ENCODE results near the gene SLC25A5. TPM values are rescaled to one million over a fixed set of nuclear protein-coding genes. Genes with fewer than 3 reads are reported as not detected.
"Not testable (repeated sequence)": the region's sequence is repeated elsewhere in the genome, so short reads cannot be mapped to it uniquely, and the experiment has no call there.

The SLC25A5 gene
- total RNA-seq: 118 and 173 TPM in 2 replicates
- 180 TPM for polyA plus RNA-seq (2012)

DNA sequence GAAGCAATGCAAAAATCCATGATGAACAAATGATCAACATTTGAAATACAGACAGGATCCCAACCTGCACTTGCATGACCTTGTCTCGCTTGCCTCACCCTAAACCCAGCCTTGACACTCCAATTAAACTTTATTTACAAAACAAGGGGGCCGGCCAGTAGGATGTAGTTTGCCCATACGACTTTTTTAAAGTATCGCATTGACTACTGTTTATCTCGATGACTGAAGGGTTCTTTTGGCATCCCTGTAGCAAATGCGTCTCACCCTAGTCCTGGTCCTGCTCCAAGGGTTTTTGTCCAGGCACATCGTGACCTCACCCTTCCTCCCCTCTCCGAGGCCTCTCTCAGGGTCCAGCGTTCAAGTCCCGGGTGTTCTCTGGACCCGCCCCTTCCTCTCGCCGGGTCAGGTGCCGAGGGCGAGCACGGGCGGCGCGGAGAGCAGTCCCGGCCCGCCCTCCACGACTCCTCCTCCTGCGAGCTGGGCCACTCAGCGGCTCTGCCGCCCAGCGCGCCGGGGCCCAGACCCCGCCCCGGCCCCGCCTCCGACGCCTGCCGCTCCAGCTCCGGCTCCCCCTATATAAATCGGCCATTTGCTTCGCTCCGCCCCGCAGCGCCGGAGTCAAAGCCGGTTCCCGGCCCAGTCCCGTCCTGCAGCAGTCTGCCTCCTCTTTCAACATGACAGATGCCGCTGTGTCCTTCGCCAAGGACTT is at the start of gene SLC25A5:
Gene SLC25A5, plus strand, starts transcription at position 603 of the 709 bp plus-strand sequence. Its CDS starts 72 bp downstream, at position 675.
- DNase-seq (ENCODE audit: low read depth): peak; percentile 78

DNA sequence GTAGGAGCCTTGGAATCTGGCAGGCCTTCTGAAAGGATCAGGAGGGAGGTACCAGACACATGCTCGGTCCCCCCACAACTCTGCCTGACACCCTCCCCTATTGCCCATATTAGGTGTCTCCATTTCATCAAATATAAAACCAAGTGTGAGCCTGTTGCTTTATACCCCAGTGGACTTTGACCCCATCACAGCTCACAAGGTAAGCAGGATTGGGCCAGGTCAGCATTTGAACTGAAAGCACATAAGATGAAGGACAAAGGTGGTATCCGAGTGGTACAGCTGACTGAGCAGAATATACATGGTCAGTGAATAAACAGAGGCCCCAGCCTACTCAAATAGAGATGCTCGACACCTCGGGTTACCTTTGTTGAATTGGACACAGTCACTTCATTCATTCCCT is 49.1 kb upstream of the SLC25A5 start:
- DNase-seq (ENCODE audit: low read depth): no peak

DNA sequence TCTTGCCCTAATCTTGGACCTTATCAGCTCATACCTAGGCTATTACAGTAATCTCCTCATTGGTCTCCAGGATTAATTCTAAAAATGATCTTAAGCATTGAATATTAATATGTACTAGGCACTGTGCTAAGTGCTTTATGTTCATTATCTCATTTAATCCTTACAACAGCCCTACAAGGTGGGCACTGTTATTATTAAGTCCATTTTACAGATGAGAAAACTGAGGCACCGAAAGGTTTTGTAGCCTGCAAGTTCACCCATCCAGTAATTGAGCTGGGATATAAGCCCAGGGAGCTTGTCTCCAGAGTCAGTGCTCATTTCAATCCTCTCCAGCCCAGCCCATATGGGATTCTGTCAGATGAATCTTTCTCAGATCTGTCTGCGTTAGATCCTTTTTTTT is 48.3 kb upstream of the SLC25A5 start:
- DNase-seq (ENCODE audit: low read depth): no peak

DNA sequence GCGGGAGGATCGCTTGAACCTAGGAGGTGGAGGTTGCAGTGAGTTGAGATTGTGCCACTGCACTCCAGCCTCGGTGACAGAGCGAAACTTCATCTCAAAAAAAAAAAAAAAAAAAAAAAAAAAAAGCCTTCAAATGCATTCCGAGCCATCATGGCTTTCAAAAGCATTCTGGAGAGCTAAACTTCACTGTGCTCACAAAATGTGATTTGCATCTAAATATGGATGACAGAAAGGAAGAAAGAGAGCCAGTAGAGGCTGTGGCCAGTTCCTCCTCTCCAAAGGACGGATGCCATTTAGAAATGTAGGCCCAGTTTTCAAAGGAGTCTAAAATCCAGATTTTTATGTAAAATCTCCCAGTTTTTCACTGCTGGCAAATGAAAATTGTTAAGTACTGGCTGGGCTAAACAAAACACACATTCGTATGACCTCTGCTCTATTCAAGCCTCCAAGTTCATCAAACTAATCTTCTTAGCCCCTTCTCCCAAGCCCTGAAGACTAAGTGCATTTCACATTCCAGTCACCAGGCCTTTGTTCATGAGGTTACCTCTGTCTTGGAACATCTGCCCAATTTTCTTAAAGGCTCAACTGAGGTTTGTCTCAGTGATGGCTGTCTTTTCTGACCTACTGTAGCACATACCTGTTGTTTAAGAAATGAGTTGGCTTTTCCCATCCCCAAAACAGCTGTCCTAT is 47.1 kb upstream of the SLC25A5 start:
- DNase-seq (ENCODE audit: low read depth): no peak

DNA sequence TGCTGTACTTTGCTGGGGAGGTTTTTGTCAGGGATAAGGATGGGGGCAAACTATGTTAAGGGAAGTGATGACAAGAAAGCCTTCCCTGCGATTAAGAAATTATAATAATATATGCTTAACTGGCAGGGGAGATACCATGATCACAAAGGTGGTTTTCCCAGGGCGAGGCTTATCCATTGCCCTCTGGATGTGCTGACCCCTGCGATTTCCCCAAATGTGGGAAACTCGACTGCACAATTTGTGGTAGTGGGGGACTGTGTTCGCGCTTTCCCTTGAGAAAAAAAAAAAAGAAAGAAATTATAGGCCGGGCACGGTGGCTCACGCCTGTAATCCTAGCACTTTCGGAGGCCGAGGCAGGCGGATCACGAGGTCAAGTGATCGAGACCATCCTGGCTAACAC is 44.6 kb upstream of the SLC25A5 start:
- DNase-seq (ENCODE audit: low read depth): no peak

DNA sequence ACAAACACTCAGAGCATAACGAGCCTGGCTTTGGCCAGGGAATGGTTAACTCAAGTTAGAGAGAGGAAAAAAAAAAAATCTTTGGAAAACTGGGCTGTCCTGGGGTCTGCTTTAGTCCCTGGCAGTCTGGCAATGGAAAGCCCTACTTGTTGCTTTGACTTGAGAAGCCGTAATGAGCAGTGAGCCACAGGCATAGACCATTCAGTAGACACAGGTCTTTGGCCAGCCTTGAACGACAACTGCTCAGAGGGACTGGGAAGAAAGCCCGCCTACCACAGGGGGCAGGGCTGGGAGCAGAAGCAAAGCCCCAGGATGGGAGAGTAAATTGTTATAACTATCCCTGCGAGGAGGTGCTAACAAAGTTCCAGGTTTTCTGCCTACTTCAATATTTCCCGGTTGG is 43.2 kb upstream of the SLC25A5 start:
- no peak for DNase-seq (ENCODE audit: low read depth)

DNA sequence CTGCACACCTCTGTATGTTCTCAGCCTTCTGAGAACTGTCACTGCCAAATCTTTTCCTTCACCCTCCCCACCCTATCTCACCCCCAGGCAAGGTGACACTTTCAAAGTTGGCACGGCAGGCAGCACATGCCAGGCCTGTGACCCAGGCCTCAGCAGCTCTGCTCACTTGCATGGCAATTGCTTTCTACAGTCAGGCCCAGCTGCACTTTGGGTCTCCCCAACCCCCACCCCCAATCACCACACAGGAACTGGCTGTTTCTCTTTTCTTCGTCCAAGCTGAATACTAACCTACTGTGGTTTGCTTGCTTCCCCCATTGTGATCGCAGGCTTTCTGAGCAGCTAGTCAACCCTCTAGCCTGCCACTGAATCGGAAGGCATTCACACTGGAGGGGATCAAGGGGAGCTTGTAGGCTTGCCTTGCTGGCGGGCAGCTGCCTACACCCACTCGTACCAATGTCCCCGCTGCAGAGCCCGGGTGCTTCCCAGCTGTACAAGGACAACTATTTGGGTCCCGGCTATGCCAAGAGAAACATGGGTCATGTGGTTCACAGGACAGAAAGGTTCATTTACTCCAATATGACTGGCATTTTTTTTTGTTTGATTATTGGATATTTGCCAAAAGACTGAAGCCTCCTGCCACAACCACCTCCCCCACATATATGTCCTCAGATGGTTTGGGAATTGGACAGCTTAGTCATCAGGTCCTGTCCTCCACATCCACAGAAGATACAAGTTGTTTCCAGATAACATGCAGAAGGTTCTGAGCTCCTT is 41.0 kb upstream of the SLC25A5 start:
- peak; percentile 7 for DNase-seq (ENCODE audit: low read depth)

DNA sequence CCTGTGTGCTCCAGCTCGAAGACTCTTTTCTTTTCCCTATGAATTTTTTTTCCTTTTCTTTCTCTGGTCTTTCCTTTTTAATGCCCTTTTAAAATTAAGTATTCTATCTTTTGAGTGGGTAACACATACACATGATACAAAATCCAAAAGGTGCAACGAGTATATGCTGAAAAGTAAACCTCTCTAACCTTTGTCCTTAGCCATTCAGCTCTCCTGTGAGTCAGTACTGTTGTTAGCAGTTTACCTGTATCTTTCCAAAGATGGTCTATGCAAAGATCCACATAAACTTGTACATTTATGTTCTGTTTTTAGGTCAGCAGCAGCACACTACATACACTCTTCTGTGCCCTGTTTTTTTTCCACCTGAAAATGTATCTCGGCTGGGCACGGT is 40.5 kb upstream of the SLC25A5 start:
- no peak for DNase-seq (ENCODE audit: low read depth)

DNA sequence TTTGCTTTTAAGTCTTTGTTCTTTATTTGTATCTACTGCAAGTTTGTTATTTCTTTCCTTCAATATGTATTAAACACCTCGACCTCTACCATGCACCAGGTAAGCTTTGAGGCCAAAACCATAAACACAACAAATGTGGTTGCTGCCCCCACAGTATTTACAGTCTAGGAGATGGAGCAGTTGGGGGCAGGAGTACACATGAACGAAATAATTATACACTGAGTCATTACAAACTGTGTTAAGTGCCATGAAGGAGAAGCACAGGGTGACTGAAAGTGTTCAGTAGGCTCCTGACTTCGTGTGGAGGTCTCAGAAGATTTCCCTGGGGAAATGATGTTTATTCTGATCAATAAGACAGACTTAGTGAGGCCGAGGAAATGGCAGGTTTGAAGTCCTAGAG is 38.8 kb upstream of the SLC25A5 start:
- DNase-seq (ENCODE audit: low read depth): no peak

DNA sequence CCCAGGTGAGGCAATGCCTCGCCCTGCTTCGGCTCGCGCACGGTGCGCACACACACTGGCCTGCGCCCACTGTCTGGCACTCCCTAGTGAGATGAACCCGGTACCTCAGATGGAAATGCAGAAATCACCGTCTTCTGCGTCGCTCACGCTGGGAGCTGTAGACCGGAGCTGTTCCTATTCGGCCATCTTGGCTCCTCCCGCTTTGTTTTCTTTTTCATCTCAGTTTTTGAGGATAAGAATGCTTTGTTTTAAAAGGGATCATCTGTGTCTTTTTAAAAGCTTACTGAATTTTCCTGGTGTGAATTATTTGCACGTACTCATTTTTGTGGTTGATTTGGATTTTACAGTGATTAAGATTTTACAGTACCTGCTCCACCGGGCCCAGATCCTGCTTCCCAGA is 26.9 kb upstream of the SLC25A5 start:
- not testable (repeated sequence) for DNase-seq (ENCODE audit: low read depth)

DNA sequence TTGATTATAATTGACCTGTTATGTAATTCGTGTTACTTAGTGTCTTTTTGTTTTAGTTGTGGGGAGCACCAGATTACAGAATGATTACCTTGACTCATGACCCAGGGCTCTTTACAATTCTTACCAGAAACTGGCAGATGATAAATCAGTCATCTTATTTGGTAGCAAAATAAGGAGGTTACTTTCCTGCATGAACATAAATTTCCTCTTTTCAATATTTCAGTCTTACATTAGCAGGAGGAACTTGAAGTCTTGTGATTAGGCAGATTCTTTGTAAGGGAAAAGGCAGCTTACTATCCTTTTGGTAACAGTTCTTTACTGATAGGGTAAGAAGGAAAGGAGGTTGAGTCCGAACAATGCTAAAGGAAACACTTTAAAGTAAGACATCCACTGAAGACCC is 26.0 kb upstream of the SLC25A5 start:
- DNase-seq (ENCODE audit: low read depth): no peak

DNA sequence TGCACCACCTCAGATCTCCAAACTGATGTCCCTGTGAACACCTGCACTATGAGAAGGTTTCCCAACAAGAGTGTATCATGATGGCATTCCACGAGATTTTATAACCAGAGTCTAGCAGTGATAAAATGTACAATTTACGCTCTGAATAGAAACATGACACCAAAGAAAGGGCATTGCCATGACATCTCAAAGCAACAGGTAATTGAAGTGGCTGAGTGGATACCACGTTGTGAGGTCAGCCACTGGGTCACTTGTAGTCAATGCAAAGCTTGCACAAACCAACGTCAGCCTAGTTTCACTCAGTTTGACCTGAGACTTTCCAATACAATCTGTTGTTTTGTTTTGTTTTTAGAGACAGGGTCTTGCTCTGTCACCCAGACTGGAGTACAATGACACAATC is 15.0 kb upstream of the SLC25A5 start:
- no peak for DNase-seq (ENCODE audit: low read depth)

DNA sequence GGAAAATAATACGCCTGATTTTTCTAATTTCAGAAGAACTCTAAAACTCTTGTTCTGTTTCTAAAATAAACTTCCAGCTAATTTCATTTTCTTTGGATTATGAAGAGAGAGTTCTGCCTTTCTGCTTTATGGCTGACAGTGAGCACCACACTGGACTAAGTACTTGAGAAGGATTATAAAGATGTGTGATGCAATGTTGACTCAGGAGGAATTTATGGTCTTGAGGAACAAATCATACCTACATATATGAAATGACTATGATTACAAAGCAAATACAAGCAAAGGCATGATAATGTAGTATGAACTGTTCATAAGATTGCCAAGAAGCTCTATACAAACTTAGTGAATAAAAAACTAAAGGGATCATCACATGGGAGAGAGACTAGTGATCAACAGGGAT is 13.0 kb upstream of the SLC25A5 start:
- no peak for DNase-seq (ENCODE audit: low read depth)

DNA sequence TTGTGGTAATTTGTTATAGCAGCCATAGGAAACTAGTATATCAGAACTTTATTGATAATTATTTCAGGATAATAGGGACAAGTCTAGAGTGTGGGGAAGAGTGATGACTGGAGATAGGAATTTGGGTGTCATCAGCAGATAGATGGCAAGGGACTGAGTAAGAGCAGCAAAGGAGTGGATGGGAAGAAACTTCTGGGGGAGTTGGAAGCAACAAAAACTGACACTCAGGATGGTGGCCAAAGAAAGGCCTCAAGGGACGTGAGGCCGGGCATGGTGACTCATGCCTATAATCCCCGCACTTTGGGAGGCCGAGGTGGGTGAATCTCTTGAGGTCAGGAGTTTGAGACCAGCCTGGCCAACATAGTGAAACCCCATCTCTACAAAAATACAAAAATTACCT is 9.1 kb upstream of the SLC25A5 start:
- no peak for DNase-seq (ENCODE audit: low read depth)

DNA sequence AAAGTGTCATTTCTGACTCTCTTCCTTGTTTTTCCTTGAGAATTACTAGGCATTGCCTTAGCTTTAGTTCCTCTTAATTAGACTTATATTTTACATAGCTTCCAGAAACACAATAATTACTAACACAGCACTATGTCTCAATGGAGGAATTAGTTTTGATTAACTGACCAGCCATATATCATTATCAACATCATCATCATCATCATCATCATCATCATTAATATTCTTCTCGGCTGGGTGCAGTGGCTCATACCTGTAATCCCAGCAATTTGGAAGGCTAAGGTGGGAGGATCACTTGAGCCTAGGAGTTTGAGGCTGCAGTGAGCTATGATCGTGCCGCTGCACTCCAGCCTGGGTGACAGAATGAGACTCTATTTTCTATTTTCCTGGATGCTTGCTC is 2.7 kb upstream of the SLC25A5 start:
- no peak for DNase-seq (ENCODE audit: low read depth)

DNA sequence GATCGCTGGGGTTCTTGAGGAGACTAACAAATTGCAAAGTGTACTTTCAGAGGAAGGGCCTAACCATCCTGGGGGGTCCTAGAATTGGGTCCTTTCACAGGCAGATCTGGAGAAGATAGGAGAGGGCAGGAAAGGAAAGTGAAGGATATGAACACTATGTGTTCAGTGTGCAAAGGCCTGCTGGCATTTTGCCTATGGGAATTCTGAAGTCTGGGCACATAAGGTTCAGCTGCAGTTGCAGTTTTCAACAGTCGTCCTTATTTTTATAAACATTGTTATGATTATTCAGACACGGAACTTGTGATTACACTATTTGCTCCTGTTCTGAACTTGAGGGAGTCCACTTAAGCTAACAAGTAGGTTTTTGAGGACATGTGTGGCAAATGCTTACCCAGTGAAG is 1.3 kb upstream of the SLC25A5 start:
- no peak for DNase-seq (ENCODE audit: low read depth)

DNA sequence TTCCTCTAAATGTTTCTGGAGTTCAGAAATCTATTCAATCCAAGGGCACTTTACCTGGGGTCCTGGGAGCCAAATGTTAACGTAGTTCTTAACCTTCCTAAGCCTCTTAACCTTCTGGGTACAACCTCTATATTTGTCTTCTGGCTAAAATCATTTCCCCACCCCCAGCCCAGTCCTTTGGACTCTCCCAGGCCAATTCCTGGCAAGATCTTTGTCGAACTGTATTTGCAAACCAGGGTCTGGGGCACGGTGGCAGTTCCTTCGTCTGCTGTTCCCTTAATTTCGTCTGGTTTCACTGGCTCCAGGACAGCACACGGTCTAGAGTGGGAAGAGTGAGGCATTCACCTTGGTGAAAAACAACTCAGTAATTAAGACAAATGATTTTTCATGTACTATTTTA is 811 bp upstream of the SLC25A5 start:
- no peak for DNase-seq (ENCODE audit: low read depth)

DNA sequence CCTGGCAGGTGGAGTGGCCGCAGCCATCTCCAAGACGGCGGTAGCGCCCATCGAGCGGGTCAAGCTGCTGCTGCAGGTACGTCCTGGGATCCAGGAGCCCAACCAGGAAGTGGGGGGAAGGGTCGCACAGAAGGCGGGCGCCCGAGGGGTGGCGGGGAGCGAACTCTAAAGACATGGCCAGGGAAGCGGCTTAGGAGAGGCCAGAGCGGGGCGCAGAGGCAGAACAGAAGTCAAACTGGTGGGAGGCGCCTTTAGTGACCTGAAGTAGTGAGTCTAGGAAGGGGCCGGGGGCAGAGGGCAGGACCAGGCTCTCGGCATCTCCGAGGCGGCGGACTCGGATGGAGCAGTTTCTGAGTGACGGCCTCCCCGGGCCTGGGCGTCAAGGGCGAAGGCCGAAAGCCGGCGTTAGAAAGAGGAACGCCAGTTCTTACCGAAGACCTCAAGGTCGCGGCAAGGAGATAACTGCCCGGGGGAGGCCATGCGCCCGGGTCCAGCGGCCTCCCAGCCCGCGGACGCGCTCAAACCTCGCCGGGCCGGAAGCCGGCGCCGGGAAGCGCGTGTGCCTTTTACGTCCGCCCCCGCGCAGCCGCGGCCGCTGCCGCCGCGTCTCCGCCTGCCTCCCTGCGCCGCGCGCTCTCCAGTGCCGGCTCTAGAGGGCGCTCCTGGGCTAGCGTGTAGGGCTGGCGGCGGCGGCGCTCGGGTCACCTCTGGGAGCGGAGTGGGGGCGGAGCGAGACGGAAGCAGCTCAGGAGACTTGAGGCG is 488 bp downstream of the SLC25A5 start:
- DNase-seq (ENCODE audit: low read depth): peak; percentile 81

DNA sequence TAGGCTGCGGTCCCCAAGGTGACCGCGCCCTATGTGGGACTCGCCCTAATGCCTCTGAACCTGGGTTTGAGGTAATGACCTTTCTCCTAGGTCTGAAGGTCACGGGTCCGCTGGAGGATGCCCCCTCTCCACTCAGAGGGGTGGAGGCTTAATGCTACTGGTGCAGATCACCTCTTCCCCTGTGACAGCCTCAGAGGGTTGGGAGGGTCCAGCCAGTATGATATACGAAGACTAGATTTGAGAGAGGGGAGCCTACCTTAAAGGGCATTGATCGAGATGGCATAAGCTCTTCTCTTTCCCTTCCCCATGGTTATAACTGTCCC is 1.0 kb downstream of the SLC25A5 start:
- DNase-seq (ENCODE audit: low read depth): no peak

DNA sequence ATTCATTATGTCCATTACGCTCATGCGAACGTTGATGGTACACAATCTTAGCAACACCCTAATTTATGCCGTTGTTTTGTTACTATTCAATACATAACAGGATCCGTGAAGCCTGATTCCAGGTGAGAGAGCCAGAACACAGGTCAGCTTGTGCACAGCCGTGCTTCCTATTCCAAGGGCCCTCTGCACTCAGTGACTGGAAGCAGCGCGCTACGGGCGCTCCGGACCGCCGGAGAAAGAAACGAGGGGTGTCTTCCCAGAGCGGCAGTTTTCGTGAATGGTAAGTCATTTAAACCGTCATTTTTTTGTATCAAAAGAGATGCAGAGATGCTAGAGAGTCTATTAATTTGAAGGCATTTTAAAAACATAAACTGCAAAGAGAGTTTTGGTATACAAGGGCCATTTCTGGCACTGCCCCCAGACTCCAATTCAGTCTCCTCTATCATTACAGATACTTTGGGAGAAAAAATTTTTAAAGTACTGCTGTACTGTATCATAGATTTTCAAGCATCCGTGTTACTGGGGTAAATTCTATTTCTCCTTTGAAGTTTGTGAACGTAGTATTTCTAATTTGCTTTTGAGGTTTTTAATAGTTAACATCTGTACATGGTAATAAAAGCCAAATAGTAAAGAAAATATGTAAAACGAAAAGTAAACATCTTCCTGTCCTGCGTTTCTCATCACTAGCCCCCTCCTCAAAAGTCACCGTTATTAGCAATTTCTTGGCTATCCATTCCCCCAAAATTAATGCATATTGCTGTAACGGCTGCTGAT is 6.6 kb downstream of the SLC25A5 start:
- no peak for DNase-seq (ENCODE audit: low read depth)
